ENCODE data around the gene SPON1. TPM values are rescaled to one million over a fixed set of nuclear protein-coding genes. Genes with fewer than 3 reads are reported as not detected.

Gene SPON1
- total RNA-seq, 1 donor from 2014 or later: not detected

DNA sequence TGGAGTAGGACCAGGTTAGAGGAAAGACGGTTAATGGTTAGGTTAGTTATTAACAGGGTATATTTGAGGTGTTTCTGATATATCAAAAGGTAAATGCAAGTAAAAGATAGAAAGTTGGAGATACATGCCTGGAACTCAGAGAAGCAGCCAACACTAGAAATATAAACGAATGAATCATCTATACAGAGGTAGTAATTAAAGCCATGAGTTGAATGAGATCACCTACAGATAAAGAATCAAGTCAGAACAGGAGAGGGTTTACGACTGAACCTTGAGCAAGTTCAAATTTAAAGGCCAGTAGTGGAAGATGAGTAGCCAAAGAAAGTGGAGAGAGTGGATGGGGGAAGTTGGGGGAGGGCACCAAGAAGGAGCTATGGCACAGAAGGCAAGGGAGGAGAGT is 73.9 kb downstream of the SPON1 start:
- no peak for DNase-seq (ENCODE audit: low read depth, low spot score)

DNA sequence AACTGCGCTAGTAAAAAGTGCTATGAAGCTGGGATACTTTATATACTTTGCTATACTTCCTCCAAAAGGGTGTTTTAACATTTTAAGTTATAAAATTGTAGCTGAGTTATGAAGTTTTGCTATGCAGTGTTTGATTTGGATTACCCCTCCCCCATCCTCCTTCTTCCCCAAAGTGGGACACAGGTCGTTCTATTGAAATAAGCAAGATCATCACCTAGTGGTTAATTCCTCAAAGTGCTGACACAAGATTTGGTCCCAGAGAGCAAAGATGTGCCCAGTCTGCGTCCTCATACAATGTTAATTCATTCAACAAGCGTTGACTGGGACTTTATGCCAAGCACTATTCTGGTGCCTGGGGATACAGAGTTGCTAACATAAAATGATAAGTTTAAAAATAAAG is 78.5 kb downstream of the SPON1 start:
- DNase-seq (ENCODE audit: low read depth, low spot score): no peak

DNA sequence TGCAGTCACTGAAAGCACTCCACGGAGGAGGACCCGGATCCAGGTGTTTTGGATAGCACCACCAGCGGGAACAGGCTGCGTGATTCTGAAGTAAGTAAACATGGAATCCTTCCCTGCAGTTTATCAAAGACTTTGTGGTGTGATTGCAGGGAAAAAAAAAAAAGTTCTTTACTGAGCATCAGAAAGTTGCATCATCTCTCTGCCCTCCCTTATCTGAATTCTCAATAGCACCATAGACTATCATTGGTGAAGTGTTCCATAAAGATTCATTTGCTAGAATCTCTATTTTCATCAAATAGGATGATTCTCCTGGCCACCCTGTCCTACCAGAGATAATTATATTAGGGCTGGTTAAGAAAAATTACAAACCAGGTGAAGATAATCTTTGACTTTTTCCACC is 79.0 kb downstream of the SPON1 start:
- no peak for DNase-seq (ENCODE audit: low read depth, low spot score)

DNA sequence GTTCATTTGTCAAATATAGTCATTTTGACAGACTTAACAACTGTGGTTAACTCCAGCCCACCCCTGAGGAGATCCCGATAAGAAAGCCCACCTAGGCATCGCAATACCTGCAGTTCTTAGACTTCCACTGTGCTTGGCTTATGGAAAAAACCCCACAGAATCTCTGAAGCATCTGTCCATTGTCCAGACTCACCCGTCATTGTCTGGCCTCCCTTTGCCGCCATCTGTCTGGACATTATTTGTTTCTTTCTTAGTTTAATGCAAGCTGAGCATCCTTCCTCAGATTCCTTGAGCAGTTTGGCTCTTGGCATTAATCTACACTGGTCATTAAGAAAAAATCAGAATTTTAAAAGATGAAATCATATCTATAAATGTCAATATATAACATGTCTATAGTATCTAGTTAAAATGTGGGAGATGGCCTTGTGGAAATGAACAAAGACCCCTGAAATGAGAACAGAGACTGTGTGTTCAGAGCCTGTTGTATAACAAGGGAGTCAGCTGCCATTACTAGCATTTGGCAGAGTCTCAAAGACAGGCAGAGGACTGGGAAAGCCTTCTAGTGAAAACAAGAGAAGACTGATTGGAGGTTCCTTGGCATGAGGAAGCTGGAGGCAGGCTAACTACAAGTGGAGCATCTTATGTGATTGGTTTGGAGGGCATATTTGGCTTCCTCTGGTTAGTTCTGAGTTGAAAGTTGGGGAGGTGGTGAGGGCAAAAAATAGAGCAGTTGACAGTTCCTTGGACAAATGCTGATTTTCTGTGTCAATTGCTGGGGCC is 80.4 kb downstream of the SPON1 start:
- DNase-seq (ENCODE audit: low read depth, low spot score): no peak

DNA sequence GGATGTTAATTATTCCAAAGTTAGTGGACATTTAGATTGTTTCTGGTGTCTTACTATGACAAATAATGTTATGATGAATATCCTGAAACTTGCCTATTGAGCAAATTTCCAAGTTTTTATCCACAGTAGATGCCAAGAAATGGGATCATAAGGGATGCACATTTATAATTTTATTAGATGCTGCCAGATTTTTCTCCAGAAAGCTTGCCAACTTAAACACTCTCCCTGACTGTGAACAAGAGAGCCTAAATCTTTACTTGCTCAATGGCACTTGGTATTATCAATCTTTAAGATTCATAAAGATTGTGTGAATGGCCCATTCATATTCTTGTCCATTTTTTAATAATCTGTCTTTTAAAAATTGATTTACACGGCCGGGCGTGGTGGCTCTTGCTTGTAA is 82.4 kb downstream of the SPON1 start:
- DNase-seq (ENCODE audit: low read depth, low spot score): no peak

DNA sequence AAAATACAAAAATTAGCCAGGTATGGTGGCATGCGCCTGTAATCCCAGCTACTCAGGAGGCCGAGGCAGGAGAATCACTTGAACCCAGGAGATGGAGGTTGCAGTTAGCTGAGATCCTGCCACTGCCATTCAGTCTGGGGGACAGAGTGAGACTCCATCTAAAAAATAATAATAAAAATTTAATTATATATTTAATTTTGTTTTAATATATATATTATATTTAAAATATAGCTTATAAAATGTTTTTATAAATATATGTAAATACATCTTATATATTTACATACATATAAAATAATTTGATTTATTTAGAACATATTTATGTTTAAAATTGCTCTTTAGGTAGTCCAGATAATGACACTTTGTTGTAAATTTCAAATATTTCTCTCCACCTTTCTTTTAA is 82.9 kb downstream of the SPON1 start:
- DNase-seq (ENCODE audit: low read depth, low spot score): no peak

DNA sequence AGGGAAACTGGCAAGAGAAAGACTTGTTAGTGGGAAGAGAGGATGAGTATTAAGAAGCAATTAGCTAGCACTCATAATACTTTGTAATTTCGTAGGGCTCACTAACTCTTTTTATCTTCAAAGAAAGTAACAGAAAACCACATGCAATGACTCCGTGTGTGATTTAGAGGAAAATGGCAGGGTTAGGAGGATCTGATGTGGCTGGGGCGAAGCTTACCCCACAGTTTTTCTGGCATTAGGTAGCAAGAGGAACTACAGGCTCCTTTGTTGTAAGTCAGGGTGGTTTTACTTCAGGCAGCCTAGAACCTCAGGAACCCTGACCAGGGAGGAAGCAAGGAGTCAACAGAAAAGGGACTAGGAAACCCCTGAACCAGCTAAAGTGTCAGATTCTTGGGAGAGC is 89.7 kb downstream of the SPON1 start:
- no peak for DNase-seq (ENCODE audit: low read depth, low spot score)

DNA sequence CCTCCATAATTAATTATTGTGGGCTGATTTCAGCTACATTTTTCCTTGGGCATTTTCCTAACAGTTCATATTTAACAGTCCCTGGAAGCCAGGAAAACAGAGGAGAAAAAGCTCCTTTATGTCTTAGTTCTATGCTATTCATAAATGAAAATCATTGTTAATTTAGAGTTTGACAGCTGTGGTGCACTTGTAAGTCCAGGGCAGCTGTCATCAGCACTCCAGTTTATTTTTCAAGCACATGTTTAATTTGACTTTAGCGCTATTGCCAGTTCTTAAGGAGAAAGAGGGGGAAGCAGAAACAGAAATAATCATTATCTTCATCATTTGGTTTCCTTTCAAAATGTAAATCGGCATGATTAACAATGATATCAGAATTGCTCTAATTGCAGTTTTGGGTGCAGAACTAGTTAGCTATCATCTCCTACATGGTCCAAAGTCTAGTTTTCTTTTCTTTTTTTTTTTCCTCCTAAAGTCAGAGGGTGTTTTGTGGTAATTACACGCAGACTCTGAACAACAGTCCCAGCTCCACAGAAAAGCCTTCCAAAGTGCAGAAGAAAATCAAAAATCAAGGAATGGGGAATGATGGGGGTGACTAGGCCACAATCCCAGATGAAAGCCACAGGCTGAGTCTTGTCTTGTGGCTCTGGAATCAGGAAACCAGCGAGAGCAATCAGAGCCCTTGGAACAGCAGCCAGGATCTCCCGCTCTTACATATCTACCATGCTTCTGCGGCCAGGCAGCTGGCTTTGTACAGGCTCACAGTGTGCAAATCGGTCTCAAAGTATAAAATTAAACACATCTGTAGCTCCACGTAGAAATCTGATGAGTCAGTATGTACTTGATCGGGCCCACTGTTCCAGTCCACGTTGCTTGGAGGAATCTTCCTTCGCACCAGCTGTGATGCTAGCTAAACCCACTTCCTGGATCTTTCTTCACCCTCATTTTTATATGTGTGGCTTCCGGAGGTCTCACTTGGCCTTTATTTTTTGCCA is 91.9 kb downstream of the SPON1 start:
- DNase-seq (ENCODE audit: low read depth, low spot score): no peak

DNA sequence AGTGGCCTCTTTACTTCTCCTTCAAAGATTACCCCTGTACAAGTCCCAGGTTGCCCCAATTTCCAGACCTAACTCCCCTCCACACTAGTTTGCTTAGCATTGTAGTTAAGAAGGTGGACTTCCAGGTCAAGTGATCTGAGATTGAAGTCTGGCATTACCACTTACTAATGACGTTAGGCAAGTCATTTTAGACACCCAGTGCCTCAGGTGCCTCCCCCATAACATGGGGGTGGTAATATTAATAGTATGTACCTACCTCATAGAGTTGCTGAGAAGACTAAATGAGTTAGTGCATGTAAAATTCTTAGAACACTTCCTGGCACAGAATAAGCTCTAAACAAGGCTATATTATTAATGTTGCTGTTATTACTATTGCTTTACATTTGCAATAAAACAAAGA is 93.4 kb downstream of the SPON1 start:
- no peak for DNase-seq (ENCODE audit: low read depth, low spot score)

DNA sequence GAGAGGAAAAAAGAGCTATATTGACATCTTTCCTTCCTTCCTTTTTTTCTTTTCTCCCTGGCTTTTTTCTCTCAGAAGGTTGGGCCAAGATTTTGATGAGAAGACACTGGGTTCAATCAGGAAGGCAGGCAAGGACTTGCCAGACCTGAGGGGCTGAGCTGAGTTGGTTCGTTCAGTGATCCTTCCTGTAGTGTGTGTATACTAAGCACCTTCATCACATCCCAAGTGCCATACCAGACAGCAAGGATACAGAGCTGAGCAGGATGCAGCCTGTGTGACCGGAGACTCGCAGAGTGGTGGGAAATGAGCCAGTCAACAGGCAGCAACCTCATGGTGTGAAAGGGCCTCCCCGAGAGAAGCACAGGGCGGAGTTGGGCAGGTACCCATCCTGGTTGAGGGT is 95.5 kb downstream of the SPON1 start:
- DNase-seq (ENCODE audit: low read depth, low spot score): no peak

DNA sequence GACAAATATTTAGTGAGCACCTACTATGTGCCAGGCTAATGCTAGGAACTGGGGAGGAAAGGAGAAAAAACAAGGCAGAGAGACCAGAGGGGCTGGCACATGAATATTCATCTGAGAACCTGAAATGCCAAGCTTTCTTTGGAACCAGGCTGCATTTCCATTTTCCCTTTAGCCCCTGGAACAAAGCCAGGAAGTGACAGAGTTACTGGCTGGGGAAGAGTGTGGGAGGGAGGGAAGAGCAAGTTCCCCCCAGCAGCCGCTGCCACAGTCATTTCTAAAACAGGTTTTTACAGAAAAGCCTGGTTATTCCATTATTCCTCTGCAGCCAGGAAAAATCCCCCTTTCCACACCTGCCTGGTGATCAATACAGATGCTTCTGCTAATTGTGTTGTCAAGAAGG is 97.0 kb downstream of the SPON1 start:
- no peak for DNase-seq (ENCODE audit: low read depth, low spot score)

DNA sequence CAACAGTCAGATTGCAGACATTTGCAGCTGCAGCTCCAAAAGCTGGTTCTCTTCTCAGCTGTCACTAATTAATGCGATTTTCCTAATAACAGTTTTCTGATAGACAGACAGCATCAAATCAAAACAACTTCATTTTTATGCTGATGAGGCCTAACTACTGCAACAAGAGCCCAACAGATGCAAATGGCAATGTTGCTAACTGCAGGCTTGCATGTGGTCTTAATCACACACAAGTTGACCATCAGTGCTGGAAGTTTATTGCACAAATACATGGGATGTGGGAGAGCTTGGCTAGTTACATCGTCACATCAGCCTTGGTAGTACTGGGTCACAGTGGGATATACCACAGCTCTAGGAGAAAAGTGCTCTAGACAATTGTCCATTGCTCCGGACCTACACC is 99.2 kb downstream of the SPON1 start:
- DNase-seq (ENCODE audit: low read depth, low spot score): no peak

DNA sequence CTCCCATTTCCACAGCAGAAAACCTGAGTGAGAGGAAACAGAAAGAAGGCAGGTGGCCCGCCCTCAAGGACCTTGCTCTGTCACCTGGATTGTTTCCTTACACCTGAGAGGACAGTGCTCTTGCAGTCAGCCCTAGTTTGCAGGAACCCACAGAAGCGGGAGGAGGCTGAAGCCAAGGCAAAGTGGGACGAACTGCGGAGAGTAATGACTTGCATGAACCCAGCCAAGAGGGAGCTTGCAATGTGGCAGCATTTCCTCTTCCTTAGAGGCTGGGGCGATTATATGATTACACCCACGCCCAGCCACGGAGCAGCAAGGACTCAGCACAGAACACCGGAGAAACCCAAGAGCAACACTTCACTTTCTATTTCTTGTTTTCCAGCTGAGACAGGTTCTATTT is 102.6 kb downstream of the SPON1 start:
- no peak for DNase-seq (ENCODE audit: low read depth, low spot score)

DNA sequence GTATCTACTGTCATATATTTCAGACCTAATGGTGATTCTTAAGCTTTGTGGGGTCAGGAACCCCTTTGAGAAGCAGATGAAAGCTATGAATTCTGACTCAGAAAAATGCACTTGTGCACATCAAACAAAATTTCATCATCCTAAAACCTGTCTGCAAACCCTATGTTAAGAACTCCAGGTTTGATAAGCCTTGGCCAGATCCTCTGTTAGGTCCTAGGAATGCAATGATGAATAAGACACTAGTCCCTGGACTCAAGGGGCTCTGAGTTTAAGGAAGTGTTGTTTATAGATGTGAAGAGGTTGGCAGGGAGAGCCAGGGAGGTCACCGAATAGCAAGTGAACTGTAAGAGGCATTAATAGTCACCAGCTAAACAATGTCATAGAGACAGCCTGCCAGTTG is 103.2 kb downstream of the SPON1 start:
- no peak for DNase-seq (ENCODE audit: low read depth, low spot score)

DNA sequence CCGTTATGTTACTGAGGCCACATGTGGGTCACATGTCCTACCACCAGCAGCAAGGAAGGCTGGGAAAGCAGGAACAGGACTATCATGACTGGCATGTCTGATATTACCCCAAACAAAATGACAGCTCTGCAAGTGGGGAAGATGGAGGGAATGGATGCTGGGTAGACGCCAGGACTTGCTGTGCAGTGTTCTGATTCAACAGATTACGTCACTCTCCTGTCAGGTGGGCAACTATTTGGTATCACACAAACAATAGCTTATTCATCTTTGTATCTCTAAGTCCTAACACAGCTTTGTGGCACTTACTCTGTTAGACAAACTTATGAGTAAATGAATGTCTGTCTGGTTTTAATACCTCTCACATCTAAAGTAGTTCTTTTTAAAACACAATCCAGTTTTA is 105.2 kb downstream of the SPON1 start:
- no peak for DNase-seq (ENCODE audit: low read depth, low spot score)

DNA sequence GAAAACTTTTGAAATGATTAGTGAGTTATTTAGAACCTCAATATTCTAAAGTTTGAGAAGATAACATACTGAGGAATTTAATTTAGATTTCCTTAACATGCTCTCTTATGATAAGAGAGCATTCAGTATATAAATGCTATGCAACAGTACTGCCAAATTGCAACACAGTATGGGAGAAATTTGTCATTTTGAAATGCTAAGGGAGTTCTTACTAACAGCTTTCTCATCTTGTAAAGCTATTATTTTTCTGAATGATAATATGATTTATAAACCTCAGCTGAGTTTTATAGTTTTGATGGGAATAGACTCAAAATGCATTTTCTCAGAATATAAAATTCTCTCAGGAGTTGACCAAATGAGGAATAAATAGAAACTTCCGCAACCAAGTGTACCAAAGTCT is 108.4 kb downstream of the SPON1 start:
- no peak for DNase-seq (ENCODE audit: low read depth, low spot score)

DNA sequence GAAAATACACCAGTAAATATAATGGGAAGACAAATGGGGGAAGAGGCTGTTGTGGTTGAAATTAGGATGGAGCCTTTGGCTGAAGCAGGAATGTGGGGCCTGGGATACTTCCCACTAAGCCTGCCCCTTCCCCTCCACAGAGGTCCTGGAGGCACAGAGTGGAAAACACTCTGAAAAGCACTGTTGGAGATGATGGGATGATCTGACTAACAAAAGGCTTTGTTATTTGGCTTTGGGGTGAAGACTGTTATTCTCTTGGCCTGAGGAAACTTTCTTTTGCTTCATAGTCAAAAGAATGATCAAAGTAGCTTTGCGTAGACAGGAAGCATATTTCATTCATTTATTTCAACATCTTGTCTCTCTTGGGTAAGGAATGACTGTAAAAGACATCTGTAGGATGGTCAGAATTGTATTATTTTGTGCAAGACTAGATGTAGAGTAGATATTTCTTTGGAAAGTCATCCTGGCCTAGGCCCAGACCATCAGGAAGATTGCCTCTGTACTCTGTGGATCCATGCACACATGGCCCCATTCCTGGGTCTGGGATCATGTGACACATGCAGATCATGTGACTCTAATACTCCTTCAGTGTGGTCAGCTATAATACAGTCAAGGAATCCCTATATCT is 111.4 kb downstream of the SPON1 start:
- no peak for DNase-seq (ENCODE audit: low read depth, low spot score)

DNA sequence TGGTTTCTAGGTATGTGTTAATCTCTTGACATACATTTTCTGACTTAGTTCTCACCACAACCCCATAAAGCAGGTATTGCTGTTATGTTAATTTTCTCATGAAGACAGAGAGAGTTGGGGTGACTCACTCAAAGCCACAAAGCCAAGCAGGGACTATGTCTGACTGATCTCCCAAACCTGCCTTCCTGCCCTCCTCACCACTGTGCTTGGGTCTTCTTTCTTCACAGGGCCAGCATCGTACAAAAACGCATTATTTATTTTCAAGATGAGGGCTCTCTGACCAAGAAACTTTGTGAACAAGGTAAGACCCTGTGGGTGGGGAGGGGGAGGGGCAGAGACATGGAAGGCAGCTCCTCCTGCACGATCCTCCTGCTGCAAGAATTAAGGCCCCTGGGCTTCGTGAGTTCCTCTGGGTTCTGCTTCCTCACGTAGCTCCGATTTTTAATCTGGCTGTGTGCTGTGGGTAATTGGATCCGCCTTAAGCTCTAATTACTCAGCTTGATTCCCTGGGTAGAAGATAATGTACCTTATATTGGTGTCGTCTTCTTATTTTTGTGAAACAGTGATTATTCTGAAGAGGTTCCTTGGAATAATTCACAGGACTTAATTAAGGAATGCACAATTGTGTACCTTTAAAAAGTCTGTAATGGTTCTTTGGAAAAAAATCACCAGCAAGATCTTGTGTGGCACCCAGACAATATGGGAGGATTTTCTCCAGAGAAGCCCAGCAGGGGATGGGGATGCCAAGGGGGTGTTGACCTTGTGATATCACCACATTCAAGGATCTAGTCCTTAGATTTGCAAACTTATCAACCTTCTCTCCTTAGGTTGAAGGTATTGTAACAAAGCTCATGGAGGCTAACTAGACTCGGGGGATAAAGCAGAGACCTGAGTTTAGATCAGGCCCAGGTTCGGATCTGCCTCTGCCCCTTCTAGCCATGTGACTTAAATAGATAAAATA is 112.9 kb downstream of the SPON1 start:
- DNase-seq (ENCODE audit: low read depth, low spot score): no peak

DNA sequence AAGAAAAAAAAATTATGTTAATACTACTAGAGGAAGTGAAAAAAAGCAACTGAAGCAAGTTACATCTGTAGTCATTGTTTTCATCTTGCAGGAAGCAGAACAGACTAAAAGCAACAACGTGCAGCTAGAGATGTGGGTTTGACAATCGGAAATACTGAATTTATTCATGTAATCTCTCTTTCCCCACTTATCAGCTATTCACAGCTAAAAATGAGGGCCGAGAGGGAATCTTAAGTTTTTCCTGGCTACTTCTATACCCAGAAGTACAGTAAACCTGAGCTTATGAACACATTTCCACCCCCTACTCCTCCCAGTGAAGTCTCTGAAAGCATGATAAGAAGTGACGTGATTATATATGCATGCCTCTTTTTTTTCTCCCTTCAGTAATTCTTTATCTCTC is 116.5 kb downstream of the SPON1 start:
- DNase-seq (ENCODE audit: low read depth, low spot score): no peak

DNA sequence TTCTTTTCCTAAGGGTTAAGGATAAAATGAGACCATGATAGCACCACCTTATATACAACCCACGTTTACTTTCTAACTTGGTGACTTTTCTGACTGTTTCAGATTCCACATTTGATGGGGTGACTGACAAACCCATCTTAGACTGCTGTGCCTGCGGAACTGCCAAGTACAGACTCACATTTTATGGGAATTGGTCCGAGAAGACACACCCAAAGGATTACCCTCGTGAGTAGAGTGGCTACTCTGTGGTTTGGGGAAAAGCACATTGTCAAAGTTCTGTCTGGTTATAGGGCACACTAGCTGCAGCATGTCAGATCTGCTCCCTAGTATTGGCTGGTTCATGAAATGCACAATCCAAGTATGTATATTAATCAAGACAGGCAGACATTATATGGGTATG is 117.3 kb downstream of the SPON1 start:
- no peak for DNase-seq (ENCODE audit: low read depth, low spot score)

Measured in pulmonary artery endothelial cell (primary cell).